Panc1 (cell line): ENCODE data around the gene SMTN. TPM values are rescaled to one million over a fixed set of nuclear protein-coding genes. Genes with fewer than 3 reads are reported as not detected.
"Not testable (repeated sequence)": the region's sequence is repeated elsewhere in the genome, so short reads cannot be mapped to it uniquely, and the experiment has no call there.

Experiments
- ATAC-seq: fragments of 200-7000 bp; cut with Tn5 transposase; 2 replicates; pipeline ENCODE4 v1.9.1; 2020; ENCODE audit warnings: mild to moderate bottlenecking, moderate library complexity
- BruUV-seq: library from RNA; stranded (reverse); fragments of 400-500 nt; replicated peaks from 2 replicates; lab custom pipeline; 2021; lab: Mats Ljungman, UMichigan
- CTCF ChIA-PET: fragments of 300-600 bp; sonication (Branson Sonifier 250); formaldehyde crosslinking; loops from one replicate; lab custom pipeline; 2022; ENCODE audit warnings: antibody characterized with exemption; lab: Charles Lee
- POLR2A ChIA-PET: fragments of 300-600 bp; sonication (Branson Sonifier 250); formaldehyde crosslinking; loops from one replicate; lab custom pipeline; 2022; ENCODE audit warnings: antibody characterized with exemption; lab: Charles Lee
- DNase-seq: peaks from one replicate; pipeline ENCODE4 v3.0.0-alpha.2; 2010; ENCODE audit warnings: low read depth, low spot score
- H3K27ac ChIP-seq: 2 replicates; pipeline ENCODE4 v1.5.1; 2011; ENCODE audit warnings: mild to moderate bottlenecking, low read length, inconsistent platforms
- H3K27me3 ChIP-seq: fragments of 200-500 bp; sonication (Bioruptor generic); 2 replicates; pipeline ENCODE4 v1.6.0; 2014; ENCODE audit warnings: low read length, inconsistent platforms; ENCODE audit not compliant: control insufficient read depth, insufficient read depth
- H3K36me3 ChIP-seq: fragments of 200-500 bp; sonication (Bioruptor generic); 2 replicates; pipeline ENCODE4 v1.5.1; 2014; ENCODE audit warnings: inconsistent platforms, mild to moderate bottlenecking, low read length, moderate library complexity; ENCODE audit not compliant: control insufficient read depth, insufficient read depth
- H3K4me1 ChIP-seq: 2 replicates; pipeline ENCODE4 v1.5.1; 2011; ENCODE audit warnings: inconsistent platforms, mild to moderate bottlenecking, low read length, moderate library complexity; ENCODE audit not compliant: control insufficient read depth, insufficient read depth
- H3K4me3 ChIP-seq, 2 experiments: 2 replicates each; pipeline ENCODE4 v1.5.1; 2011 to 2012; ENCODE audit warnings: low read depth in 2 of 2, low read length in 2 of 2, mild to moderate bottlenecking in 2 of 2, inconsistent platforms in 1 of 2, moderate library complexity in 1 of 2
- H3K9me3 ChIP-seq: fragments of 200-500 bp; sonication (Bioruptor generic); 2 replicates; pipeline ENCODE4 v1.5.1; 2014; ENCODE audit warnings: low read depth, mild to moderate bottlenecking, inconsistent platforms, low read length, moderate library complexity; ENCODE audit not compliant: control insufficient read depth, insufficient read depth
- POLR2AphosphoS5 ChIP-seq: IDR thresholded peaks from 2 replicates; pipeline ENCODE4 v1.6.1; 2012; ENCODE audit warnings: mild to moderate bottlenecking, low read depth, low read length, moderate library complexity
- SIN3A ChIP-seq: IDR thresholded peaks from 2 replicates; pipeline ENCODE4 v1.6.1; 2012; ENCODE audit warnings: low read depth, mild to moderate bottlenecking, low read length, moderate library complexity, borderline replicate concordance; ENCODE audit not compliant: insufficient read depth
- TCF7L2 ChIP-seq: IDR thresholded peaks from 2 replicates; pipeline ENCODE4 v1.6.1; 2011; ENCODE audit warnings: mild to moderate bottlenecking, low read depth, low read length, inconsistent platforms
- in situ Hi-C: cut with HindIII; loops from 2 replicates; pipeline ENCODE4 v1.10.0; 2016; ENCODE audit warnings: low sequenced_read_pairs, low pct_unique_long_range_greater_than_20kb
- intact Hi-C: fragments of 100-400 bp; cut with micrococcal nuclease; formaldehyde crosslinking; loops from one replicate; pipeline ENCODE4 v1.10.0; 2022; ENCODE audit not compliant: unreplicated experiment
- total RNA-seq: library from RNA; stranded (reverse); gene quantifications from one replicate; pipeline ENCODE4 v1.2.1, GENCODE V29; 2021; ENCODE audit not compliant: unreplicated experiment
- TF ChIP-seq, protein P1 (sequence below): fragments of 450-650 bp; IDR thresholded peaks from 2 replicates; pipeline ENCODE4 v1.5.1; 2017; ENCODE audit warnings: mild to moderate bottlenecking
- TF ChIP-seq, protein P2 (sequence below), 2 experiments: IDR thresholded peaks; 2 replicates each; pipeline ENCODE4 v1.6.1; 2011 to 2012; ENCODE audit warnings: low read depth in 2 of 2, control low read depth in 1 of 2, low read length in 1 of 2, mild to moderate bottlenecking in 1 of 2, moderate library complexity in 1 of 2; ENCODE audit not compliant: insufficient read depth in 1 of 2

The SMTN gene
- total RNA-seq, 1 experiment from 2014 or later: 71.7 TPM

DNA sequence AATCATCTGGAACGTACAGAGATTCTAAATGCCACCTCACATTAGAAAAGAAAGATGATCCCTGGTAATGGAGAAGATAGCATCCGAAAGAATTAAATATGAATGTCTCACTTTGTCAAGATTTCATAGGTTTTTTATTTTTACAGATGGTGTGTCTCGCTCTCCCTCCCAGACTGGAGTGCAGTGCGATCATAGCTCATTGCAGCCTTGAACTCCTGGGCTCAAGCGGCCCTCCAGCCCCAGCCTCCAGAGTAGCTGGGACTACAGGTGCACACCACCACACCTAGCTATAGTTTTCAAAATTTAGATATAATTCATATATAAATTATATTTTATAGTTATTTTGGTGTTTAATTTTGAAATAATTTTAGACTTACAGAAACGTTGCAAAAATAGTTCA, 16.7 kb upstream of the SMTN start:
- intact Hi-C loops: no loop called here
- no peak overlapping the region for H3K27ac ChIP-seq
- in situ Hi-C loops: no loop called here
- no peaks in the 10 kb centered on the region for H3K9me3 ChIP-seq
- DNase-seq (no peak), ATAC-seq (no peak)
- BruUV-seq: no TSS peak
- no peaks in the 10 kb centered on the region for H3K4me1 ChIP-seq
- H3K27me3 ChIP-seq: no peaks in the 10 kb centered on the region
- no peak overlapping the region for H3K4me3 ChIP-seq
- POLR2A ChIA-PET: interaction anchor here (0.5 kb wide), 1 partner anchor 18 kb away, joined by 11 read pairs; no protein-coding TSS in a partner anchor
- peaks cover 4% of the 10 kb centered on the region; the same call in 1 of the 2 replicates for H3K36me3 ChIP-seq
- TF ChIP-seq, protein P1, sequence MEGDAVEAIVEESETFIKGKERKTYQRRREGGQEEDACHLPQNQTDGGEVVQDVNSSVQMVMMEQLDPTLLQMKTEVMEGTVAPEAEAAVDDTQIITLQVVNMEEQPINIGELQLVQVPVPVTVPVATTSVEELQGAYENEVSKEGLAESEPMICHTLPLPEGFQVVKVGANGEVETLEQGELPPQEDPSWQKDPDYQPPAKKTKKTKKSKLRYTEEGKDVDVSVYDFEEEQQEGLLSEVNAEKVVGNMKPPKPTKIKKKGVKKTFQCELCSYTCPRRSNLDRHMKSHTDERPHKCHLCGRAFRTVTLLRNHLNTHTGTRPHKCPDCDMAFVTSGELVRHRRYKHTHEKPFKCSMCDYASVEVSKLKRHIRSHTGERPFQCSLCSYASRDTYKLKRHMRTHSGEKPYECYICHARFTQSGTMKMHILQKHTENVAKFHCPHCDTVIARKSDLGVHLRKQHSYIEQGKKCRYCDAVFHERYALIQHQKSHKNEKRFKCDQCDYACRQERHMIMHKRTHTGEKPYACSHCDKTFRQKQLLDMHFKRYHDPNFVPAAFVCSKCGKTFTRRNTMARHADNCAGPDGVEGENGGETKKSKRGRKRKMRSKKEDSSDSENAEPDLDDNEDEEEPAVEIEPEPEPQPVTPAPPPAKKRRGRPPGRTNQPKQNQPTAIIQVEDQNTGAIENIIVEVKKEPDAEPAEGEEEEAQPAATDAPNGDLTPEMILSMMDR: no peak
- TF ChIP-seq, protein P2, sequence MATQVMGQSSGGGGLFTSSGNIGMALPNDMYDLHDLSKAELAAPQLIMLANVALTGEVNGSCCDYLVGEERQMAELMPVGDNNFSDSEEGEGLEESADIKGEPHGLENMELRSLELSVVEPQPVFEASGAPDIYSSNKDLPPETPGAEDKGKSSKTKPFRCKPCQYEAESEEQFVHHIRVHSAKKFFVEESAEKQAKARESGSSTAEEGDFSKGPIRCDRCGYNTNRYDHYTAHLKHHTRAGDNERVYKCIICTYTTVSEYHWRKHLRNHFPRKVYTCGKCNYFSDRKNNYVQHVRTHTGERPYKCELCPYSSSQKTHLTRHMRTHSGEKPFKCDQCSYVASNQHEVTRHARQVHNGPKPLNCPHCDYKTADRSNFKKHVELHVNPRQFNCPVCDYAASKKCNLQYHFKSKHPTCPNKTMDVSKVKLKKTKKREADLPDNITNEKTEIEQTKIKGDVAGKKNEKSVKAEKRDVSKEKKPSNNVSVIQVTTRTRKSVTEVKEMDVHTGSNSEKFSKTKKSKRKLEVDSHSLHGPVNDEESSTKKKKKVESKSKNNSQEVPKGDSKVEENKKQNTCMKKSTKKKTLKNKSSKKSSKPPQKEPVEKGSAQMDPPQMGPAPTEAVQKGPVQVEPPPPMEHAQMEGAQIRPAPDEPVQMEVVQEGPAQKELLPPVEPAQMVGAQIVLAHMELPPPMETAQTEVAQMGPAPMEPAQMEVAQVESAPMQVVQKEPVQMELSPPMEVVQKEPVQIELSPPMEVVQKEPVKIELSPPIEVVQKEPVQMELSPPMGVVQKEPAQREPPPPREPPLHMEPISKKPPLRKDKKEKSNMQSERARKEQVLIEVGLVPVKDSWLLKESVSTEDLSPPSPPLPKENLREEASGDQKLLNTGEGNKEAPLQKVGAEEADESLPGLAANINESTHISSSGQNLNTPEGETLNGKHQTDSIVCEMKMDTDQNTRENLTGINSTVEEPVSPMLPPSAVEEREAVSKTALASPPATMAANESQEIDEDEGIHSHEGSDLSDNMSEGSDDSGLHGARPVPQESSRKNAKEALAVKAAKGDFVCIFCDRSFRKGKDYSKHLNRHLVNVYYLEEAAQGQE (IDR thresholded peaks at IDR 0.05; ENCODE audit: insufficient read depth in 1 of 2, low read depth in 2 of 2, low read length in 1 of 2): no peak
- TF ChIP-seq SIN3A (no peak), POLR2AphosphoS5 (no peak), TCF7L2 (no peak)
- CTCF ChIA-PET: no interaction called here

DNA sequence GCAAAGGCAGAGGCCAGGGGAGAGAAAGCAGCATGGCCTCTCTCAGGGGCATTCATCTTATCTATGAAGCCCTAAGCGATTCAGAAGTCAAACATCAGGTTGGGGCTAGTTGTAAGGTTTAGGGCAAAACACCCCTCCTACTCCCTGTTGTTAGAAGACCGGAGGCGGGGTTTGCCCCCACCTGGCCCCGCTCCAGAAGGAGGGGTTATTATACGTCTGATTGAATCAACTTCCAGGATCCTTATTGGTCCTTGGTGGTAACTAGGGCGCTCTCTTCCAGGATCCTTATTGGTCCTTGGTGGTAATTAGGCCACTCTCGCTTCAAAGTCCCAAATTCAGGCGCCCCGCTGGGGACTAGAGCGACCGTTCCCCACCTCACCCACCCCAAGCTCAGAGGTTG, 12.1 kb upstream of the SMTN start:
- Histone ChIP-seq H3K9me3 (no peaks in the 10 kb centered on the region), H3K36me3 (peaks cover 4% of the 10 kb centered on the region; the same call in 1 of the 2 replicates), H3K4me3 (no peak overlapping the region), H3K27me3 (no peaks in the 10 kb centered on the region), H3K27ac (no peak overlapping the region), H3K4me1 (no peaks in the 10 kb centered on the region)
- no peak for TF ChIP-seq TCF7L2
- TF ChIP-seq, protein P2 (IDR thresholded peaks at IDR 0.05; ENCODE audit: insufficient read depth in 1 of 2, low read depth in 2 of 2, low read length in 1 of 2): no peak
- no peak for ATAC-seq
- in situ Hi-C loops (no loop called here), intact Hi-C loops (no loop called here)
- ChIA-PET POLR2A (no interaction called here), CTCF (no interaction called here)
- no TSS peak for BruUV-seq
- no peak for DNase-seq

DNA sequence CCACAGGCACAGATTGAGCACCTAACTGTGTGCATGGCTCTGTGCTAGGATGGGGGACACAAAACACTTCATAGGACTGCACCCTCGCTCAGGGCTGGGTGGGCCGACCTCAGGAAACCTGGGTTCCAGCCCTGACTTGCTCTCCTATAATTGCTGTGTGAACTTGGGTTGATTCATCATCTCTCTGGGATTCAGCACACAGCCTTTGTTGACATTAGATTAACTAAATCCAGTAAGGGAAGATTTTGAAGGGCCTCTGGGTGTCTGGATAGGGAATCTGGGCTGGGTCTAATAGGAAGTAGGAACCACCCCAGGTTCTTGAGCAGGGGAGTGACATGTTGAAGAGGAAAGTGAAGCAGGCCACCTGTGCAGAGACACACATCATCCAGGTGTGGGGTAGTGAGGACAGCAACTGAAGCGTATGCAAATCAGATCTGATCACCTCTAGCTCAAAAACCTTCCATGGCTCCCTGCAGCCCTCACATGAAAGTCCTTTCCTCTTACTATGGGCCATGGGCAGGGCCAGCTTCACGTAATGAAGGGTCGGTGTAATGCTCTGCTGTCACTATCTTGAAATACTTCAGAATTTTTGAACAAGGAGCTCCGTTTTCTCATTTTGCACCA, 11.3 kb upstream of the SMTN start:
- ATAC-seq: peak; percentile 60; the same call in 1 of the 2 replicates
- H3K27me3 ChIP-seq, H3K4me1 ChIP-seq, POLR2A ChIA-PET, H3K9me3 ChIP-seq, intact Hi-C loops, H3K36me3 ChIP-seq, in situ Hi-C loops, H3K4me3 ChIP-seq, DNase-seq, CTCF ChIA-PET, H3K27ac ChIP-seq, BruUV-seq: not testable (repeated sequence)

DNA sequence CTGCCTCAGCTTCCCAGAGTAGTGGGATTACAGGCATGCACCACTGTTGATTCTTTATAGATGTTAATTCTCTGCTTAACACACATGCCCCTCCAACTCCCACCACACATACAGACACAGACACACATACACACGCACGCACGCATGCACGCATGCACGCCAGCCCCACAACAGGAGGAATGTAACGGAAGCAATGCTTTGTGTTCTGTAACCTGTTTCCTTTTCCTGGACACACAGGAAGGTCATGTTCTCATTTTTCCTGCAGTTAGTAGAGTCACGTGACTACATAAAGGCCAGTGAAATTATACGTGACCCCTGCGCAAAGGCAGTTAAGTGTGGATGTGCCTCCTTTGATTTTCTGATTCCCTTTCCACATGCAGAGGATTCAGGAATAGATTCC, 8.0 kb upstream of the SMTN start:
- H3K9me3 ChIP-seq, in situ Hi-C loops, ATAC-seq, CTCF ChIA-PET, H3K27ac ChIP-seq, BruUV-seq, H3K36me3 ChIP-seq, H3K4me3 ChIP-seq, DNase-seq, H3K27me3 ChIP-seq, H3K4me1 ChIP-seq, intact Hi-C loops: not testable (repeated sequence)
- POLR2A ChIA-PET: interaction anchor here (0.6 kb wide), 1 partner anchor 22 kb away, joined by 5 read pairs; no protein-coding TSS in a partner anchor
